Epidermal melanocyte (primary cell): ENCODE measurements around the gene KDM4F.

Experiments used
- DNase-seq: peaks from one replicate; pipeline ENCODE4 v3.0.0; 2011; ENCODE audit warnings: low spot score; ENCODE audit not compliant: insufficient read length

The KDM4F gene

DNA sequence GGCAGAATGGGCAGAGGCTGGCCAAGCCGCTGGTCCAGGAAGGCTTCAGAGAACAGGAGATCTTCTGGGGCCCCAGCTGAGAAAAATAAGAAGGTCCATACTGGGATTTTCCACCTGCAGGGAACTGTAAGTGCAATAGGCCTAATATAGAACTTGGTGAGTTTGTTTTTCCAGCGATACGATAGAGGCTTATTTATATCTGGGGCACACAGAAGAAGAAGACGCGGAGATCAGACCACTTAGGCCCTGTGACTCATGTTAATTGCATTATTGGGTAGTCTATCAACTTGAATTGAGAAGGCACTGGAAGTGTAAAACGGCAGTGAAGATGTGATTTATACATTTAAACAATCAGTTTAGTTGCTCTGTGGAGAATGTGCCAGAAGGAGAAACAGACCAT is 9.8 kb downstream of the KDM4F start:
- DNase-seq: no peak

- no peak for DNase-seq
These were observed 16.1 kb downstream of the KDM4F start for GRCh38 chr11:95065336-95065735.

- DNase-seq: no peak
These were observed 17.5 kb downstream of the KDM4F start, which contains the start of gene SRSF8 for GRCh38 chr11:95066716-95067038. Gene SRSF8, plus strand, starts transcription at chr11:95066919. Its CDS starts 308 bp downstream, at chr11:95067227.

GRCh38 chr11:95067039-95067840 is 18.0 kb downstream of the KDM4F start:
- peak; percentile 43 for DNase-seq

- no peak for DNase-seq
These were observed 18.6 kb downstream of the KDM4F start for GRCh38 chr11:95067841-95068219.

- DNase-seq: peak; percentile 41
These were observed 19.3 kb downstream of the KDM4F start for GRCh38 chr11:95068549-95068948.

DNA sequence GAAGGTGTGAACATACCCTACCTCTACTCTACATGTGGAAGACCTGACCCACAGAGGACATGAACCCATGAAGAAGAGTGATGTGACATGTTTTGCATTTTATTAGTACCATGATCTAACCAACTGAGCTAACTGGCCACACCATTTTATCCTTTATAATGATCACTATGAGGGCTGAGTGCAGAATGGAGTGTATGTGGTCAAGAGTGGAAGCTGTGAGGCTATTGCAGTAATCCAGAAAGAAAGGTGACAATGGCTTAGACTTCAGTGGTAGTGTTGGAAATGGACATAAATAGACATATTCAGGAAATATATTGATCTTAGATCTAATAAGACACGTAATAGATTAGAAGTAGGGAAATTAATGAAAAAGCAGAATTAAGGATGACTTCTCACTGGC is 21.2 kb downstream of the KDM4F start:
- DNase-seq: no peak

DNA sequence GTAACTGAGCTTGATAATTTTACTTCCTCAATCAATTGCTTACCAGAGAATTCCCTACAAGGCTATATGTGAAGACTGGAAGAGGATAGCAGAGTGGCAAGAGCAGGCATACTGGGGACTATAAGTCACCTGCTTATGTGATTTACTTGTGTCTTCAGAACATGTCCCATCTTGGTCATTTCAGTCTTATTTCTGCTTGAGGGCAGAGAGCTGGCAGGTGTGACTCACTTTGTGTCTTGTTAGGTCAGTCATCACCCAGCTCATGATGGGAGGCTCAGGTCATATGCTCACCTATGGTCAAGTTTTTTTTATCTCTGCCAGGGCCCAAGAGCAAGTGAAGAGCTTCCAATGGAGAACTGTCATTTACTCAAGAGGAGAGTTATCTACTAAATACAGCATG is 23.7 kb downstream of the KDM4F start:
- no peak for DNase-seq

GRCh38 chr11:95074792-95075563 is 25.8 kb downstream of the KDM4F start:
- DNase-seq: no peak

DNA sequence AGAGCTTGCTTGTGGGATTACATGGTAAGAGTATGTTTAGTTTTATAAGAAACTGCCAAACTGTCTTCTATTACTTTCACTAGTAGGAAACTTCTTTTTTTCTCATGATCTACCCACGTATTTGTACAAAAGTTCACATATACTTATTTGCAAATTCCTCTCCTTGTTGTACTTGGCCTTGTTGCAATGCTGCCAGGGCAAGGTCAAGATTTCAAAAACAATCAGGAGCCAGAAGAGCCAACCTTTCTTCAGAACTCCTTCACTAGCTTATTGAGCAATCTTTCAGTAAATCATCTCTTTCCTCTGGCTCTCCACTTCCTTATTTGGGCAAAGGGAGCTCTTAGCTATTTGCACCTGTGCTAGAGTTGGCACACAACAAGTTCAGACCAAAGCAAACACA is 27.2 kb downstream of the KDM4F start:
- DNase-seq: no peak

- no peak for DNase-seq
These were observed 27.8 kb downstream of the KDM4F start for GRCh38 chr11:95076981-95077380.

DNA sequence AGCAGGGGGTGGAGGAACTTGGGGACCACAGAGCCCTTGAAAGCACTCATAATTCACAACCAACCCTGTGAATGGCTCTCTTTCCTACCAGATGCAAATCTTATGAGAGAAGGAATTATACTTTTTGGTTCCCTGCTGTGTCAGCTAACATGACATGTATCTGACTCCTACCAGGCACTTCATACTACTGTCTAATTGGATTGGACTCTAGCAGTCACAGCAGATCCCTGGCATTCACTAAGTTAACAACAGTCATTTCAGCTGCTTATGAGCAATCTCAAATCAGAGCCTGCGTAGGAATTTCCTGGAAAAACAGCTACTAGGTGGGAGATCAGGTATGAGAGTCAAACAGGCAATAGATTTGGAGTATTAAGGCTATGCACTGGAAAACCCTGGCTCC is 29.3 kb downstream of the KDM4F start:
- no peak for DNase-seq

DNA sequence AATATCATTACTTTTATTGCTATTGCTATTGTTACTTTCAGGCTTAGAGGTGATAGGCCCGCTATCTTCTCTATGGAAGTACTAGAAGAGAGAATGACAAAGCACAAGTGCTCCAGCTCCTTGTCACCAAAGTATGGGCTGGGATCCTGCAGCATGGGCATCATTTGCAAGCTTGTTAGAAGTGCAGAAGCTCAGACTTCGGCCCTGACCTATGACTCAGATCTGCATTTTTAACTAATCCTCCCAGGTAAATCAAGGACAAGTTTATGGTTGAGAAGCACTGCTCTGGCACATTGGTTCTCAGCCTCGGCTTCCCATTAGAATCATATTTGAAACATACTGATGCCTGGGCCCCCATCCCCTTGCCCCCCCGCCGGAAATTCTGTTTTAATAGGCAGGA is 31.8 kb downstream of the KDM4F start:
- DNase-seq: no peak

- no peak for DNase-seq
These were observed 32.2 kb downstream of the KDM4F start for GRCh38 chr11:95081412-95081811.

DNA sequence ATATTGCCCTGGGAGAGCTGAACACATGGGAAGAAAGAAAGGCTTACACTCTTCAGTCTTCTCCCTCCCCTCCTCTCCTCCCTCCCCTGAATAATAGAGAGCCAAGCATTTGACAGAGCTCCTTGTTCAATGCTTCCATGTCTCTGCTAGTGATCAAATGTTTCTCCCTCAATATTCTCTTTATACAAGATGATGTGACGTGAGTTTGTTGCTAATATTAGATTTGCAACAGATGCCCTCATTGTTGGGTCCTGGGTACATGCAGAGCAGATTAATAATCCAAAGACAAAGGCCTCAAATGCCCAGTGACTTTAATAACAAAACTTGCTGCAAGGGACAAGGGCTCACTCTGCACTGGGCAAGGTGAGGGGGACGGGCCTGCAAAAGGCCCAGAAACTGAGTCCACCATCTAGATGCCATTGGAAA is 33.4 kb downstream of the KDM4F start:
- no peak for DNase-seq

GRCh38 chr11:95084509-95084908 is 35.3 kb downstream of the KDM4F start:
- DNase-seq: no peak

DNA sequence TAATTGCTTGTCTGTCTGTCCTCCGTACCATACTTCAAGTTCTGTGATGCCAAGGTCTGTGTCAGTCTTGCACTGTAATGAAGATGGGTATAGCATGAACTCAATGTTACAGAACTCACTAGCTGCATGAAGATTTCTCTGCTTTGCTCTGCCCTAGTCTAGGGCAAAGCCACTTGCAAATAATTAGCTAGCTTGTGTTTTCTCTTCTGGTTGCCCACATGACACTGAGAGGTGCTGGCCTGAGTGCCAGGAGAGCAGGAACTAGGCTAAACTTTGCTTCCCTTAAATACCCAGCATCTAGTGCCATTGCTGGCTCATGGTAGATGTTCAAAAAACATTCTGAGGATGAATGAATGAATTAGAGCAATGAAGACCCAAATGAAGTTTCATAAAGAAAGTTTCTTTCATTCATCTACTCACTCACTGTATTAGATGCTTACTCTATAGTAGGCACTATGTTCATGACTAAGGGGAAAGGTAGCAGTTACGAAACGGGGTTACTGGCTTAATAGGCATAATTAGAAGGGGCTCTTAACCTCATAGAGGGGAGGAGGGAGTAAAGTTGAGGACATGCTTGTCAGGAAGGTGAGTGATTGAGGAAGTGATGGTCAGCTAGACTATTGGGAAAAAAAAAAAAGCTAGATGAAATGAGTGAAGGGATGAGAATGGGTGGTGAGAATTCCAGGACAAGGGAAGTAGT is 36.0 kb downstream of the KDM4F start:
- DNase-seq: no peak

DNA sequence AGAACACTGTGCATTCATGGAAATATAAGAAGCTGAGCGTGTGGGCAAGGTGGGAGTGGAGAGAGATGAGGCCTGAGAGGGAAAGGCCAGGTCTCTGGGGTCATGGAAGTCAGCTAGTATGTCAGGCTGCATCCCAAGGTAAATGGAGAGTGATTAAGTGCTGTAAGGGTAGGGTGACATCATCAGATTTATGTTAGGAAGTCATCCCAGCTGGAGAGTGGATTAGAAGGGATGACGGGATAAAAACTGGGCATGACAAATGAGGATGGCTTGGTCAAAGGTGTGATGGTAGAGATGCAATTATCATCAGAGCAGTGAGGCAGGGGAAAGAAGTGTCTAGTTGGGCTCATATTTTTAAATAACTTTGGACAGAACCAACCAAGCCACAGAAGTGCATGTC is 36.9 kb downstream of the KDM4F start:
- no peak for DNase-seq

DNA sequence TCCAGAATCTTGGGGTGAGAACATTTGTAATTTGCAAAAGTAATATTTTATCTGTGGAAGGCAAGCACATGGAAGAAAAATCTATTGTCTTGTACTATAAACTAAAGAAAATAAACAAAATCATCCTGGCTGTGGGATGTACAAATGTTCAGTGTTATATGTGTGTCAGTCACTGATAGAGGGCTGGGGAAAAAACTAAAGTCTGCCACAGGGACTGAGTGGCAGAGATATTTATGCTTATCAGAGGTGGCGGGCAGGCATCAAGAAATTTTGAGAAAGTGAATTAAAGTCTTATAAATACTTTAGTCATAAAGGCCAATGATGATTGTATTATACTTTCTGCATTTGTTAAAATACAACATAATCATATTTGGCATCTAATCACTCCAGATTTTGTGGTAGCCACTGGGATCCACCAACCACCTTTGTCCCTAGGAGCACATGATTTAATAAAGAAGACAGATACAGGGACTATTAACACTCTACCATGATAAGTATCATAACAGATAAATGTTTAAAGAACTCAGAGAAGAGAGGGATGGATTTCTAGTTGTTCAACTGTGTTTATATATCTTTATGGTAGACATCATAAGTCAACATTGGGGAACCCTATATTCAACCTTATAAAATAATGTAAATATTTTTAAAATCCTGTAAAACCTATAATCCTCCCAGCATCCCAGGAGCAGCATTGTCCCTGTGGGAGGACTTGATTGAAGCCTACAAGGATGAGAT is 37.8 kb downstream of the KDM4F start:
- DNase-seq: no peak

GRCh38 chr11:95088946-95089619 is 39.9 kb downstream of the KDM4F start:
- no peak for DNase-seq
